Hepatic stellate cell (primary cell): Measurements from ENCODE around the gene SLC35A4.

ENCODE experiments used
- DNase-seq: peaks from one replicate; pipeline ENCODE4 v3.0.0; 2011; ENCODE audit warnings: low spot score

The SLC35A4 gene

GRCh38 chr5:140564196-140565023 is at the start of gene SLC35A4, which contains the start of gene APBB3:
Gene SLC35A4, plus strand, starts transcription at chr5:140564828. Its CDS starts 2,342 bp downstream, at chr5:140567170.
Gene APBB3, minus strand, starts transcription at chr5:140564598. Its CDS starts 353 bp downstream, at chr5:140564245.
- DNase-seq = peak; percentile 98

- no peak for DNase-seq
Observed at GRCh38 chr5:140524003-140524402, 40.6 kb upstream of the SLC35A4 start.

- DNase-seq = no peak
Observed at GRCh38 chr5:140540227-140540626, 24.4 kb upstream of the SLC35A4 start.

- DNase-seq = no peak
Observed at GRCh38 chr5:140542972-140543371, 21.7 kb upstream of the SLC35A4 start.

GRCh38 chr5:140544986-140545385 is 19.6 kb upstream of the SLC35A4 start:
- no peak for DNase-seq

GRCh38 chr5:140545606-140546005 is 19.0 kb upstream of the SLC35A4 start:
- DNase-seq = no peak

GRCh38 chr5:140546851-140547507 is 17.6 kb upstream of the SLC35A4 start:
- no peak for DNase-seq

- peak; percentile 93 for DNase-seq
Observed at GRCh38 chr5:140547508-140548299, 16.9 kb upstream of the SLC35A4 start, which contains the start of gene EIF4EBP3. Gene EIF4EBP3, plus strand, starts transcription at chr5:140547662. Its CDS starts 76 bp downstream, at chr5:140547738.

GRCh38 chr5:140548300-140548688 is 16.3 kb upstream of the SLC35A4 start:
- DNase-seq = no peak

GRCh38 chr5:140548791-140549190 is 15.8 kb upstream of the SLC35A4 start:
- no peak for DNase-seq

GRCh38 chr5:140549237-140550144 is 15.1 kb upstream of the SLC35A4 start:
- DNase-seq = no peak

- DNase-seq = no peak
Observed at GRCh38 chr5:140550147-140551079, 14.2 kb upstream of the SLC35A4 start.

- DNase-seq = no peak
Observed at GRCh38 chr5:140551872-140552271, 12.8 kb upstream of the SLC35A4 start.

- DNase-seq = no peak
Observed at GRCh38 chr5:140553657-140554056, 11.0 kb upstream of the SLC35A4 start.

- DNase-seq = peak; percentile 59
Observed at GRCh38 chr5:140554454-140554853, 10.2 kb upstream of the SLC35A4 start.

- no peak for DNase-seq
Observed at GRCh38 chr5:140555747-140556312, 8.8 kb upstream of the SLC35A4 start.

- no peak for DNase-seq
Observed at GRCh38 chr5:140556438-140556837, 8.2 kb upstream of the SLC35A4 start.

GRCh38 chr5:140557136-140557805 is 7.4 kb upstream of the SLC35A4 start, which contains the start of gene SRA1:
Gene SRA1, minus strand, starts transcription at chr5:140557473. Its CDS starts 21 bp downstream, at chr5:140557452.
- peak; percentile 96 for DNase-seq

- no peak for DNase-seq
Observed at GRCh38 chr5:140557965-140558364, 6.7 kb upstream of the SLC35A4 start.
